Fibroblast of lung (primary cell): Measurements from ENCODE around the gene BLOC1S3.

Experiments used
- EZH2 ChIP-seq: IDR thresholded peaks from 2 replicates; pipeline ENCODE4 v1.5.1; 2012; ENCODE audit warnings: low read length, control low read depth, mild to moderate bottlenecking; ENCODE audit errors: missing control alignments
- TF ChIP-seq, protein P1 (sequence below), 2 donors: IDR thresholded peaks in 1 of 2; conservative IDR thresholded peaks in 1 of 2; 1 replicate in 1 of 2; 2 replicates in 1 of 2; pipeline ENCODE4 v1.5.1; 2011 to 2012; ENCODE audit warnings: low read length in 2 of 2, control low read depth in 1 of 2, inconsistent platforms in 1 of 2, low read depth in 1 of 2, mild to moderate bottlenecking in 1 of 2

DNA sequence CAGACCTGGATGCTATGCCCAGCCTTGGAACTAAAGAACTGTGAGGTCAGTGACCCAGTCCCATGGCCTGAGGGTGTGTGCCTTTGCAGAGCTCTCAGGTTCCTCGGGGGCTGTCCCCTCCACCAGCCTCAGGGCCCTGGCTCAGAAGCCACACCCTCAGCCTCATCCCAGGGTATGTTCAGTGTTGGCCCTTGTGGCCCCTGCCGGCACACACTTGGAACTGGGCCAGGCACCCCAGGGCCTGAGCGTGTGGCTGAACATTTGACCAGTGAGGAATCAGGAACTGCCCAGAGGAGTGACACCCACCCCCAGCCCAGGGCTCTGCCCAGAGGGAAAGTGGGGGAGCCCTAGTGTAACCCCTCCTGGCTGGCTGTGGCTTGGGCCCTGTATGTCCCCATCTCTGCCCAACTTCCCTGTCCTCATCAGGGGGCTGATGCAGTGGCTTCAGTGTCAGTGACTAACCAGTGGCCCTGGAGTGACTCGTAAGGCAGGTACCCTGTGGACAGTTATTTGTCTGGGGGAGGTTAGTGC is 27.8 kb upstream of the BLOC1S3 start:
- TF ChIP-seq, protein P1, sequence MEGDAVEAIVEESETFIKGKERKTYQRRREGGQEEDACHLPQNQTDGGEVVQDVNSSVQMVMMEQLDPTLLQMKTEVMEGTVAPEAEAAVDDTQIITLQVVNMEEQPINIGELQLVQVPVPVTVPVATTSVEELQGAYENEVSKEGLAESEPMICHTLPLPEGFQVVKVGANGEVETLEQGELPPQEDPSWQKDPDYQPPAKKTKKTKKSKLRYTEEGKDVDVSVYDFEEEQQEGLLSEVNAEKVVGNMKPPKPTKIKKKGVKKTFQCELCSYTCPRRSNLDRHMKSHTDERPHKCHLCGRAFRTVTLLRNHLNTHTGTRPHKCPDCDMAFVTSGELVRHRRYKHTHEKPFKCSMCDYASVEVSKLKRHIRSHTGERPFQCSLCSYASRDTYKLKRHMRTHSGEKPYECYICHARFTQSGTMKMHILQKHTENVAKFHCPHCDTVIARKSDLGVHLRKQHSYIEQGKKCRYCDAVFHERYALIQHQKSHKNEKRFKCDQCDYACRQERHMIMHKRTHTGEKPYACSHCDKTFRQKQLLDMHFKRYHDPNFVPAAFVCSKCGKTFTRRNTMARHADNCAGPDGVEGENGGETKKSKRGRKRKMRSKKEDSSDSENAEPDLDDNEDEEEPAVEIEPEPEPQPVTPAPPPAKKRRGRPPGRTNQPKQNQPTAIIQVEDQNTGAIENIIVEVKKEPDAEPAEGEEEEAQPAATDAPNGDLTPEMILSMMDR (conservative IDR thresholded peaks at IDR 0.05 in 1 of 2, IDR thresholded peaks at IDR 0.05 in 1 of 2; ENCODE audit: low read depth in 1 of 2, low read length in 2 of 2), result no peak
- no peak for TF ChIP-seq EZH2
